Activated gamma-delta T cell treated with Interleukin-2 at 50 U/mL for 16 hours (primary cell): Measurements from ENCODE around the gene SERPINA5.
"Not testable (repeated sequence)": the region's sequence is repeated elsewhere in the genome, so short reads cannot be mapped to it uniquely, and the experiment has no call there.

ENCODE experiments used
- DNase-seq: peaks from one replicate; pipeline ENCODE4 v3.0.0-alpha.2; 2020

Gene SERPINA5

GRCh38 chr14:94602722-94603121, 21.5 kb downstream of the SERPINA5 start:
- DNase-seq, result no peak

GRCh38 chr14:94605361-94605760, 24.1 kb downstream of the SERPINA5 start:
- DNase-seq, result no peak

GRCh38 chr14:94608966-94609365, 27.7 kb downstream of the SERPINA5 start:
- DNase-seq, result not testable (repeated sequence)

- no peak for DNase-seq
These were observed 30.0 kb downstream of the SERPINA5 start for GRCh38 chr14:94611179-94611578.

GRCh38 chr14:94612174-94612573, 30.9 kb downstream of the SERPINA5 start, which contains the start of gene SERPINA3:
Gene SERPINA3 (plus strand): TSS chr14:94612391. CDS start chr14:94614442, 2,051 bp downstream.
- DNase-seq, result no peak

- no peak for DNase-seq
These were observed 31.6 kb downstream of the SERPINA5 start for GRCh38 chr14:94612580-94613554.

GRCh38 chr14:94613720-94614644, 32.8 kb downstream of the SERPINA5 start:
- no peak for DNase-seq

- no peak for DNase-seq
These were observed 33.6 kb downstream of the SERPINA5 start for GRCh38 chr14:94614802-94615201.

GRCh38 chr14:94615254-94615653, 34.0 kb downstream of the SERPINA5 start:
- no peak for DNase-seq

- DNase-seq, result no peak
These were observed 34.8 kb downstream of the SERPINA5 start for GRCh38 chr14:94615823-94616570.

- DNase-seq, result no peak
These were observed 36.2 kb downstream of the SERPINA5 start for GRCh38 chr14:94617366-94617941.

GRCh38 chr14:94617988-94618822, 37.0 kb downstream of the SERPINA5 start:
- DNase-seq, result no peak

- no peak for DNase-seq
These were observed 38.1 kb downstream of the SERPINA5 start for GRCh38 chr14:94619297-94619696.

GRCh38 chr14:94620597-94620996, 39.4 kb downstream of the SERPINA5 start:
- no peak for DNase-seq

GRCh38 chr14:94621358-94622134, 40.3 kb downstream of the SERPINA5 start:
- no peak for DNase-seq

- no peak for DNase-seq
These were observed 41.6 kb downstream of the SERPINA5 start for GRCh38 chr14:94622653-94623421.

GRCh38 chr14:94623422-94623809, 42.2 kb downstream of the SERPINA5 start:
- no peak for DNase-seq

- DNase-seq, result no peak
These were observed 42.8 kb downstream of the SERPINA5 start for GRCh38 chr14:94623856-94624499.
